Endometrial microvascular endothelial cells (primary cell): ENCODE data around the gene OR2M5. TPM values are rescaled to one million over a fixed set of nuclear protein-coding genes. Genes with fewer than 3 reads are reported as not detected.

Experiments used
- in situ Hi-C: cut with HindIII; loops from 2 replicates; pipeline ENCODE4 v1.10.0; 2017; ENCODE audit warnings: low sequenced_read_pairs, low pct_unique_long_range_greater_than_20kb; ENCODE audit errors: inconsistent ontology term
- total RNA-seq: library from RNA; depleted of rRNA; stranded (reverse); fragments of >200 nt; gene quantifications from one replicate; pipeline ENCODE4 v1.2.3, GENCODE V29; 2015; ENCODE audit errors: inconsistent ontology term

OR2M5 gene
- total RNA-seq = not detected

- in situ Hi-C loops = no loop called here
Measured at GRCh38 chr1:248144513-248145198, at the start of gene OR2M5. OR2M5 (plus strand) TSS chr1:248145148; CDS start chr1:248145148, 0 bp downstream.

GRCh38 chr1:248098529-248098928 lies 46.4 kb upstream of the OR2M5 start:
- in situ Hi-C loops = no loop called here

GRCh38 chr1:248102847-248103246 lies 42.1 kb upstream of the OR2M5 start:
- in situ Hi-C loops = no loop called here

GRCh38 chr1:248111157-248111556 lies 33.8 kb upstream of the OR2M5 start:
- in situ Hi-C loops = no loop called here

GRCh38 chr1:248114890-248115289 lies 30.1 kb upstream of the OR2M5 start:
- in situ Hi-C loops = no loop called here

- in situ Hi-C loops = no loop called here
Measured at GRCh38 chr1:248127653-248128052, 17.3 kb upstream of the OR2M5 start.

- in situ Hi-C loops = no loop called here
Measured at GRCh38 chr1:248136811-248137210, 8.1 kb upstream of the OR2M5 start.

- in situ Hi-C loops = no loop called here
Measured at GRCh38 chr1:248140846-248141245, 4.1 kb upstream of the OR2M5 start.

GRCh38 chr1:248143311-248143710 lies 1.6 kb upstream of the OR2M5 start:
- in situ Hi-C loops = no loop called here

- in situ Hi-C loops = no loop called here
Measured at GRCh38 chr1:248152056-248152827, 7.3 kb downstream of the OR2M5 start.

- in situ Hi-C loops = no loop called here
Measured at GRCh38 chr1:248155927-248156326, 11.0 kb downstream of the OR2M5 start.

GRCh38 chr1:248158758-248159157 lies 13.8 kb downstream of the OR2M5 start:
- in situ Hi-C loops = no loop called here

- in situ Hi-C loops = no loop called here
Measured at GRCh38 chr1:248164031-248164430, 19.1 kb downstream of the OR2M5 start.

- in situ Hi-C loops = no loop called here
Measured at GRCh38 chr1:248165186-248165585, 20.2 kb downstream of the OR2M5 start.

GRCh38 chr1:248174521-248174920 lies 29.6 kb downstream of the OR2M5 start, which contains the start of gene OR2M2:
OR2M2 (plus strand) TSS chr1:248174821; CDS start chr1:248179986, 5,165 bp downstream.
- in situ Hi-C loops = no loop called here

- in situ Hi-C loops = no loop called here
Measured at GRCh38 chr1:248183996-248184395, 39.0 kb downstream of the OR2M5 start.

GRCh38 chr1:248187363-248187762 lies 42.4 kb downstream of the OR2M5 start:
- in situ Hi-C loops = no loop called here

GRCh38 chr1:248189026-248189425 lies 44.1 kb downstream of the OR2M5 start:
- in situ Hi-C loops = no loop called here

GRCh38 chr1:248194117-248194516 lies 49.2 kb downstream of the OR2M5 start:
- in situ Hi-C loops = no loop called here
